Panc1 (cell line): ENCODE measurements around the gene LNX1. TPM values are rescaled to one million over a fixed set of nuclear protein-coding genes. Genes with fewer than 3 reads are reported as not detected.

ENCODE experiments used
- ATAC-seq: fragments of 200-7000 bp; cut with Tn5 transposase; 2 replicates; pipeline ENCODE4 v1.9.1; 2020; ENCODE audit warnings: mild to moderate bottlenecking, moderate library complexity
- BruUV-seq: library from RNA; stranded (reverse); fragments of 400-500 nt; replicated peaks from 2 replicates; lab custom pipeline; 2021; lab: Mats Ljungman, UMichigan
- CTCF ChIA-PET: fragments of 300-600 bp; sonication (Branson Sonifier 250); formaldehyde crosslinking; loops from one replicate; lab custom pipeline; 2022; ENCODE audit warnings: antibody characterized with exemption; lab: Charles Lee
- POLR2A ChIA-PET: fragments of 300-600 bp; sonication (Branson Sonifier 250); formaldehyde crosslinking; loops from one replicate; lab custom pipeline; 2022; ENCODE audit warnings: antibody characterized with exemption; lab: Charles Lee
- DNase-seq: peaks from one replicate; pipeline ENCODE4 v3.0.0-alpha.2; 2010; ENCODE audit warnings: low read depth, low spot score
- H3K27ac ChIP-seq: 2 replicates; pipeline ENCODE4 v1.5.1; 2011; ENCODE audit warnings: mild to moderate bottlenecking, low read length, inconsistent platforms
- H3K27me3 ChIP-seq: fragments of 200-500 bp; sonication (Bioruptor generic); 2 replicates; pipeline ENCODE4 v1.6.0; 2014; ENCODE audit warnings: low read length, inconsistent platforms; ENCODE audit not compliant: control insufficient read depth, insufficient read depth
- H3K36me3 ChIP-seq: fragments of 200-500 bp; sonication (Bioruptor generic); 2 replicates; pipeline ENCODE4 v1.5.1; 2014; ENCODE audit warnings: inconsistent platforms, mild to moderate bottlenecking, low read length, moderate library complexity; ENCODE audit not compliant: control insufficient read depth, insufficient read depth
- H3K4me1 ChIP-seq: 2 replicates; pipeline ENCODE4 v1.5.1; 2011; ENCODE audit warnings: inconsistent platforms, mild to moderate bottlenecking, low read length, moderate library complexity; ENCODE audit not compliant: control insufficient read depth, insufficient read depth
- H3K4me3 ChIP-seq, 2 experiments: 2 replicates each; pipeline ENCODE4 v1.5.1; 2011 to 2012; ENCODE audit warnings: low read depth in 2 of 2, low read length in 2 of 2, mild to moderate bottlenecking in 2 of 2, inconsistent platforms in 1 of 2, moderate library complexity in 1 of 2
- H3K9me3 ChIP-seq: fragments of 200-500 bp; sonication (Bioruptor generic); 2 replicates; pipeline ENCODE4 v1.5.1; 2014; ENCODE audit warnings: low read depth, mild to moderate bottlenecking, inconsistent platforms, low read length, moderate library complexity; ENCODE audit not compliant: control insufficient read depth, insufficient read depth
- POLR2AphosphoS5 ChIP-seq: IDR thresholded peaks from 2 replicates; pipeline ENCODE4 v1.6.1; 2012; ENCODE audit warnings: mild to moderate bottlenecking, low read depth, low read length, moderate library complexity
- REST ChIP-seq, 2 experiments: IDR thresholded peaks; 2 replicates each; pipeline ENCODE4 v1.6.1; 2011 to 2012; ENCODE audit warnings: low read depth in 2 of 2, control low read depth in 1 of 2, low read length in 1 of 2, mild to moderate bottlenecking in 1 of 2, moderate library complexity in 1 of 2; ENCODE audit not compliant: insufficient read depth in 1 of 2
- SIN3A ChIP-seq: IDR thresholded peaks from 2 replicates; pipeline ENCODE4 v1.6.1; 2012; ENCODE audit warnings: low read depth, mild to moderate bottlenecking, low read length, moderate library complexity, borderline replicate concordance; ENCODE audit not compliant: insufficient read depth
- TCF7L2 ChIP-seq: IDR thresholded peaks from 2 replicates; pipeline ENCODE4 v1.6.1; 2011; ENCODE audit warnings: mild to moderate bottlenecking, low read depth, low read length, inconsistent platforms
- in situ Hi-C: cut with HindIII; loops from 2 replicates; pipeline ENCODE4 v1.10.0; 2016; ENCODE audit warnings: low sequenced_read_pairs, low pct_unique_long_range_greater_than_20kb
- intact Hi-C: fragments of 100-400 bp; cut with micrococcal nuclease; formaldehyde crosslinking; loops from one replicate; pipeline ENCODE4 v1.10.0; 2022; ENCODE audit not compliant: unreplicated experiment
- total RNA-seq: library from RNA; stranded (reverse); gene quantifications from one replicate; pipeline ENCODE4 v1.2.1, GENCODE V29; 2021; ENCODE audit not compliant: unreplicated experiment
- TF ChIP-seq, protein P1 (sequence below): fragments of 450-650 bp; IDR thresholded peaks from 2 replicates; pipeline ENCODE4 v1.5.1; 2017; ENCODE audit warnings: mild to moderate bottlenecking

Gene LNX1
- total RNA-seq, 1 experiment from 2014 or later: 0.18 TPM

DNA sequence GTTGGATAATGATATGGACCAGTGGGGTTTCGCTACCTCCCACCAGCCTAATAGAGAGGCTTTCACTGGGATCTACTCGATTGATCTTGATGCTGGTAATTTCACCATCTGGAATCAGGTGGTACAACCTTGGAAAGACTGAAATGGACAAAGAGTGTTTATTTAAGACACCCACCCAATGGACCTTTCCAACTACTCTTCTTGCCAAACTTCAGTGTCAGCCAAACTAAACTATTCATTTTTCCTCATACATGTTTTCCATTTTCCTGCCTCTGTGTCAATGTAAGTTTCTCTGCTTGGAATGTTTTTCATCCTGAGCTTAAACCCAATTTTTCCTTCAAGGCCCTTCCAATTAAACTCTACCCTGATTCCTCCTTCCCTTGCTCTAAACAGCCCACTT, 92.6 kb downstream of the LNX1 start:
- intact Hi-C loops (no loop called here), in situ Hi-C loops (no loop called here)
- POLR2A ChIA-PET: interaction anchor here (0.6 kb wide), 1 partner anchor 153 kb away, joined by 9 read pairs; no protein-coding TSS in a partner anchor
- DNase-seq: no peak
- CTCF ChIA-PET: no interaction called here
- Histone ChIP-seq H3K27ac (no peak overlapping the region), H3K4me1 (no peaks in the 10 kb centered on the region), H3K4me3 (no peak overlapping the region), H3K27me3 (no peaks in the 10 kb centered on the region), H3K36me3 (no peaks in the 10 kb centered on the region), H3K9me3 (no peaks in the 10 kb centered on the region)
- ATAC-seq: no peak
- BruUV-seq: no TSS peak
- TF ChIP-seq POLR2AphosphoS5 (no peak), SIN3A (no peak), REST (IDR thresholded peaks at IDR 0.05; ENCODE audit: insufficient read depth in 1 of 2, low read depth in 2 of 2, low read length in 1 of 2) (no peak), TCF7L2 (no peak)
- TF ChIP-seq, protein P1, sequence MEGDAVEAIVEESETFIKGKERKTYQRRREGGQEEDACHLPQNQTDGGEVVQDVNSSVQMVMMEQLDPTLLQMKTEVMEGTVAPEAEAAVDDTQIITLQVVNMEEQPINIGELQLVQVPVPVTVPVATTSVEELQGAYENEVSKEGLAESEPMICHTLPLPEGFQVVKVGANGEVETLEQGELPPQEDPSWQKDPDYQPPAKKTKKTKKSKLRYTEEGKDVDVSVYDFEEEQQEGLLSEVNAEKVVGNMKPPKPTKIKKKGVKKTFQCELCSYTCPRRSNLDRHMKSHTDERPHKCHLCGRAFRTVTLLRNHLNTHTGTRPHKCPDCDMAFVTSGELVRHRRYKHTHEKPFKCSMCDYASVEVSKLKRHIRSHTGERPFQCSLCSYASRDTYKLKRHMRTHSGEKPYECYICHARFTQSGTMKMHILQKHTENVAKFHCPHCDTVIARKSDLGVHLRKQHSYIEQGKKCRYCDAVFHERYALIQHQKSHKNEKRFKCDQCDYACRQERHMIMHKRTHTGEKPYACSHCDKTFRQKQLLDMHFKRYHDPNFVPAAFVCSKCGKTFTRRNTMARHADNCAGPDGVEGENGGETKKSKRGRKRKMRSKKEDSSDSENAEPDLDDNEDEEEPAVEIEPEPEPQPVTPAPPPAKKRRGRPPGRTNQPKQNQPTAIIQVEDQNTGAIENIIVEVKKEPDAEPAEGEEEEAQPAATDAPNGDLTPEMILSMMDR: no peak

- ATAC-seq (no peak), DNase-seq (no peak)
- BruUV-seq: no TSS peak
- H3K4me3 ChIP-seq: no peak overlapping the region
- POLR2A ChIA-PET: no interaction called here
- H3K27ac ChIP-seq: no peak overlapping the region
- no peaks in the 10 kb centered on the region for H3K4me1 ChIP-seq
- CTCF ChIA-PET: no interaction called here
- H3K27me3 ChIP-seq: no peaks in the 10 kb centered on the region
- in situ Hi-C loops (no loop called here), intact Hi-C loops (no loop called here)
- TF ChIP-seq TCF7L2: no peak
- TF ChIP-seq, protein P1: no peak
- TF ChIP-seq SIN3A: no peak
- TF ChIP-seq REST (IDR thresholded peaks at IDR 0.05; ENCODE audit: insufficient read depth in 1 of 2, low read depth in 2 of 2, low read length in 1 of 2): no peak
- no peak for TF ChIP-seq POLR2AphosphoS5
- no peaks in the 10 kb centered on the region for H3K36me3 ChIP-seq
- H3K9me3 ChIP-seq: no peaks in the 10 kb centered on the region
Observed at GRCh38 chr4:53497487-53498244, 93.6 kb downstream of the LNX1 start.
